ENCODE data around the gene CDH13.

The CDH13 gene

DNA sequence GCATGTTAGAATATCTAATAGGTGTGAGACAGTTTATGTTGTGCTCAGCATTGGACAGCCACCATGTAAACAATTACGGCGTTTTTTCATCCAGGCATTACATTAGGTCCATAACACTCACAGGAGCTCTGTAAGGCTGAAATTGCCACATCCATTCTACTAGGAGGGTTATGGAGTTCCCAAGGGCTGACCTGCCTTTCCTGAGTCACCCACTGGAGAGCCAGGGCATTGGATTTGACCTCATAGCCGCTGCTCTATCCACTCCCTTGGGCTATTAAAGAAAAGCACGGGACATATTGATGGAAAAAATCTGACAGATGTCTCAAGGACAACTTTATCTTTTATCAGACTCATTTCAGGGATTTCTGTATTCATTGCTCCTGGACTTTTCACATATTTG lies 874.7 kb downstream of the CDH13 start:
- no peak for TF ChIP-seq POLR2AphosphoS5 (IDR thresholded peaks at IDR 0.05; ENCODE audit: low read depth, low read length)
- no peak for TF ChIP-seq FOXP2 (optimal IDR thresholded peaks at IDR 0.05; ENCODE audit: borderline replicate concordance, extremely low read depth, extremely low read length, insufficient read depth)
- TF ChIP-seq SIN3A (IDR thresholded peaks at IDR 0.05; ENCODE audit: borderline replicate concordance, insufficient read depth, low read length) = no peak
- no peak for TF ChIP-seq REST (IDR thresholded peaks at IDR 0.05; ENCODE audit: insufficient read depth in 1 of 2, low read depth in 2 of 2, low read length in 2 of 2)
- no peak for TF ChIP-seq TAF1 (IDR thresholded peaks at IDR 0.05; ENCODE audit: borderline replicate concordance, insufficient read depth, low read length)

DNA sequence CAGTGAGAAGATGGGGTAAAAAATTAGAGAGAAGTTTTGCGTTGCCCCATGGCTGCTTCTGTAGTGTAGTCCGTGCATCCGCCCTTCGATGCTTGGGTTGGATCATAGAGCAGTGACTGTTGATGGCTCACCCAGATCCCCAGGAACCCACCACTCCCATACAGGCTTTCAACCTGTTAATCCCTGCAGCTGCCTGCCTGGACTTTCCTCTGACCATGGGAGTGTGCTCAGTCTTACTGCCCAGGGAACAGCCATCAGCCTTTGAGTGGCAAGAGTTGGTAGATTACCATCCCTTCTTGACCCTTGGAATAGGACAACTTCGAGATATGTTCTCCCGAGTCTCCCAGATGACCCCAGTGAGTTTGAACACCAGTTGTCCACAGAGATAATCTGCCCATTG lies 881.5 kb downstream of the CDH13 start:
- TF ChIP-seq FOXP2 (optimal IDR thresholded peaks at IDR 0.05; ENCODE audit: borderline replicate concordance, extremely low read depth, extremely low read length, insufficient read depth) (no peak), SIN3A (IDR thresholded peaks at IDR 0.05; ENCODE audit: borderline replicate concordance, insufficient read depth, low read length) (no peak), TAF1 (IDR thresholded peaks at IDR 0.05; ENCODE audit: borderline replicate concordance, insufficient read depth, low read length) (no peak), REST (IDR thresholded peaks at IDR 0.05; ENCODE audit: insufficient read depth in 1 of 2, low read depth in 2 of 2, low read length in 2 of 2) (no peak), POLR2AphosphoS5 (IDR thresholded peaks at IDR 0.05; ENCODE audit: low read depth, low read length) (no peak)

GRCh38 chr16:83509316-83509715 lies 882.5 kb downstream of the CDH13 start:
- no peak for TF ChIP-seq SIN3A (IDR thresholded peaks at IDR 0.05; ENCODE audit: borderline replicate concordance, insufficient read depth, low read length)
- TF ChIP-seq TAF1 (IDR thresholded peaks at IDR 0.05; ENCODE audit: borderline replicate concordance, insufficient read depth, low read length) = no peak
- TF ChIP-seq FOXP2 (optimal IDR thresholded peaks at IDR 0.05; ENCODE audit: borderline replicate concordance, extremely low read depth, extremely low read length, insufficient read depth) = no peak
- TF ChIP-seq REST (IDR thresholded peaks at IDR 0.05; ENCODE audit: insufficient read depth in 1 of 2, low read depth in 2 of 2, low read length in 2 of 2) = no peak
- TF ChIP-seq POLR2AphosphoS5 (IDR thresholded peaks at IDR 0.05; ENCODE audit: low read depth, low read length) = no peak

DNA sequence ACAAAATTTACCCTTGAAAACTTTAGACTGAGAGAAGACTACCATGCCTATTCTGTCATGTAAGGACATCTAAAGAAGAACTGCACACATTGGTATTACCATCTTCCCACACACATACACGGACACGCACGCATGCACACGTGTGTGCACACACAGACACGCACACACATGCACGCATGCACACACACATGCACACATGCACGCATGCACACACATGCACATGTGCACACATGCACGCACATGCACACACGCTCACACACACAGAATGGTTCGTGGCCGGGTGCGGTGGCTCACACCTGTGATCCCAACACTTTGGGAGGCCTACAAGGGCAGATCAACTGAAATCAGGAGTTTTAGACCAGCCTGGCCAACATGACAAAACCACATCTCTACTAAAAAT lies 884.1 kb downstream of the CDH13 start:
- TF ChIP-seq REST (IDR thresholded peaks at IDR 0.05; ENCODE audit: insufficient read depth in 1 of 2, low read depth in 2 of 2, low read length in 2 of 2) (no peak), TAF1 (IDR thresholded peaks at IDR 0.05; ENCODE audit: borderline replicate concordance, insufficient read depth, low read length) (no peak), POLR2AphosphoS5 (IDR thresholded peaks at IDR 0.05; ENCODE audit: low read depth, low read length) (no peak), FOXP2 (optimal IDR thresholded peaks at IDR 0.05; ENCODE audit: borderline replicate concordance, extremely low read depth, extremely low read length, insufficient read depth) (no peak), SIN3A (IDR thresholded peaks at IDR 0.05; ENCODE audit: borderline replicate concordance, insufficient read depth, low read length) (no peak)
